Progenitor cell of endocrine pancreas (in vitro differentiated cells): Measurements from ENCODE around the gene MSI2. TPM values are rescaled to one million over a fixed set of nuclear protein-coding genes. Genes with fewer than 3 reads are reported as not detected.

ENCODE experiments used
- DNase-seq: peaks from one replicate; pipeline ENCODE4 v3.0.0; 2021; ENCODE audit warnings: low spot score; ENCODE audit not compliant: unreplicated experiment
- H3K27ac Mint-ChIP-seq: 2 replicates; pipeline ENCODE4 v1.8.0; 2021; ENCODE audit warnings: mild to moderate bottlenecking, moderate library complexity, mixed read lengths
- H3K27me3 Mint-ChIP-seq: 2 replicates; pipeline ENCODE4 v1.8.0; 2021; ENCODE audit warnings: mixed read lengths
- H3K36me3 Mint-ChIP-seq: 2 replicates; pipeline ENCODE4 v1.8.0; 2022; ENCODE audit warnings: mixed read lengths; ENCODE audit not compliant: insufficient read depth
- H3K4me1 Mint-ChIP-seq: 2 replicates; pipeline ENCODE4 v1.8.0; 2021; ENCODE audit warnings: low read depth, mixed read lengths
- H3K4me3 Mint-ChIP-seq: 2 replicates; pipeline ENCODE4 v1.8.0; 2021; ENCODE audit warnings: low read depth, mild to moderate bottlenecking, moderate library complexity, mixed read lengths
- H3K9me3 Mint-ChIP-seq: 2 replicates; pipeline ENCODE4 v1.8.0; 2021; ENCODE audit warnings: low read depth, mixed read lengths
- CTCF ChIP-seq: fragments of 200-600 bp; sonication (generic); IDR thresholded peaks from one replicate; pipeline ENCODE4 v1.5.0; 2021; ENCODE audit warnings: antibody characterized with exemption, mild to moderate bottlenecking; ENCODE audit not compliant: unreplicated experiment
- total RNA-seq: library from RNA; stranded (reverse); gene quantifications from 2 replicates; pipeline ENCODE4 v1.2.1, GENCODE V29; 2021

MSI2 gene
- total RNA-seq, 1 donor from 2014 or later, result 164 TPM

GRCh38 chr17:57379237-57379894 is 123.0 kb downstream of the MSI2 start:
- Mint-ChIP-seq H3K4me3 (no peak overlapping the region), H3K9me3 (no peaks in the 10 kb centered on the region), H3K4me1 (peaks cover 28% of the 10 kb centered on the region), H3K36me3 (peaks cover 11% of the 10 kb centered on the region), H3K27ac (peak overlapping the region; percentile 76), H3K27me3 (no peaks in the 10 kb centered on the region)
- no peak for DNase-seq
- TF ChIP-seq CTCF, result no peak

GRCh38 chr17:57379895-57380434 is 123.6 kb downstream of the MSI2 start:
- Mint-ChIP-seq H3K4me1 (peaks cover 26% of the 10 kb centered on the region), H3K27me3 (no peaks in the 10 kb centered on the region), H3K4me3 (no peak overlapping the region), H3K9me3 (no peaks in the 10 kb centered on the region), H3K36me3 (peaks cover 13% of the 10 kb centered on the region), H3K27ac (peak overlapping the region; percentile 76)
- DNase-seq, result no peak
- TF ChIP-seq CTCF, result no peak

- no peak for TF ChIP-seq CTCF
- Mint-ChIP-seq H3K27ac (no peak overlapping the region), H3K36me3 (peaks cover 18% of the 10 kb centered on the region), H3K4me3 (no peak overlapping the region), H3K9me3 (no peaks in the 10 kb centered on the region), H3K27me3 (no peaks in the 10 kb centered on the region), H3K4me1 (peaks cover 17% of the 10 kb centered on the region)
- DNase-seq, result no peak
Observed at GRCh38 chr17:57381498-57381897, 125.2 kb downstream of the MSI2 start.

GRCh38 chr17:57384219-57384618 is 127.9 kb downstream of the MSI2 start:
- DNase-seq, result no peak
- Mint-ChIP-seq H3K9me3 (peaks cover 6% of the 10 kb centered on the region), H3K27me3 (no peaks in the 10 kb centered on the region), H3K4me3 (no peak overlapping the region), H3K36me3 (peaks cover 25% of the 10 kb centered on the region), H3K4me1 (peaks cover 8% of the 10 kb centered on the region), H3K27ac (no peak overlapping the region)
- no peak for TF ChIP-seq CTCF

- H3K9me3 Mint-ChIP-seq, result peaks cover 6% of the 10 kb centered on the region
- H3K4me3 Mint-ChIP-seq, result no peak overlapping the region
- peaks cover 1% of the 10 kb centered on the region for H3K4me1 Mint-ChIP-seq
- no peaks in the 10 kb centered on the region for H3K27me3 Mint-ChIP-seq
- no peak for DNase-seq
- H3K27ac Mint-ChIP-seq, result no peak overlapping the region
- TF ChIP-seq CTCF, result no peak
- H3K36me3 Mint-ChIP-seq, result peaks cover 26% of the 10 kb centered on the region
Observed at GRCh38 chr17:57385975-57386374, 129.7 kb downstream of the MSI2 start.
